ENCODE measurements around the gene THRA. TPM values are rescaled to one million over a fixed set of nuclear protein-coding genes. Genes with fewer than 3 reads are reported as not detected.

The THRA gene
- total RNA-seq, 1 experiment from 2014 or later: 14.5 TPM

- BruUV-seq (replicated peaks): no TSS peak
- ChIA-PET CTCF (interaction anchor here (1.8 to 2.0 kb wide), 2 partner anchors 54 to 78 kb away, joined by 5 to 11 read pairs; no protein-coding TSS in a partner anchor), POLR2A (ENCODE audit: low non-redundant PET) (no interaction called here)
- no peak for DNase-seq (ENCODE audit: low spot score)
- intact Hi-C loops (cut with micrococcal nuclease; ENCODE audit: unreplicated experiment): loop anchor here (5.0 kb wide), 1 partner anchor 178 kb away; no protein-coding TSS in a partner anchor
- H3K9me3 ChIP-seq (ENCODE audit: low read depth, low read length, poor library complexity, severe bottlenecking): no peaks in the 10 kb centered on the region
- H3K36me3 ChIP-seq (ENCODE audit: insufficient read depth, low read length, poor library complexity, severe bottlenecking): no peaks in the 10 kb centered on the region
- H3K4me3 ChIP-seq (ENCODE audit: low read depth, low read length, poor library complexity, severe bottlenecking): no peak overlapping the region
- H3K27me3 ChIP-seq (replicated peaks; ENCODE audit: insufficient read depth, low read depth, low read length, poor library complexity): no peaks in the 10 kb centered on the region
- TF ChIP-seq CTCF (conservative IDR thresholded peaks at IDR 0.05; ENCODE audit: low read depth, low read length): no peak
- TF ChIP-seq EZH2 (IDR thresholded peaks at IDR 0.05; ENCODE audit: borderline replicate concordance, low read depth, low read length, poor library complexity, severe bottlenecking): no peak
- peak overlapping the region; percentile 52 for H3K27ac ChIP-seq (ENCODE audit: low read depth, low read length, poor library complexity, severe bottlenecking)
- H3K4me1 ChIP-seq (ENCODE audit: insufficient read depth, low read length, poor library complexity, severe bottlenecking): peaks cover 18% of the 10 kb centered on the region
Observed at GRCh38 chr17:40113907-40114245, 51.1 kb downstream of the THRA start.

- ChIA-PET POLR2A (ENCODE audit: low non-redundant PET) (no interaction called here), CTCF (no interaction called here)
- Histone ChIP-seq H3K27me3 (replicated peaks; ENCODE audit: insufficient read depth, low read depth, low read length, poor library complexity) (no peaks in the 10 kb centered on the region), H3K27ac (ENCODE audit: low read depth, low read length, poor library complexity, severe bottlenecking) (no peak overlapping the region), H3K36me3 (ENCODE audit: insufficient read depth, low read length, poor library complexity, severe bottlenecking) (no peaks in the 10 kb centered on the region), H3K4me3 (ENCODE audit: low read depth, low read length, poor library complexity, severe bottlenecking) (no peak overlapping the region), H3K9me3 (ENCODE audit: low read depth, low read length, poor library complexity, severe bottlenecking) (no peaks in the 10 kb centered on the region), H3K4me1 (ENCODE audit: insufficient read depth, low read length, poor library complexity, severe bottlenecking) (peaks cover 18% of the 10 kb centered on the region)
- BruUV-seq (replicated peaks): no TSS peak
- TF ChIP-seq CTCF (conservative IDR thresholded peaks at IDR 0.05; ENCODE audit: low read depth, low read length) (no peak), EZH2 (IDR thresholded peaks at IDR 0.05; ENCODE audit: borderline replicate concordance, low read depth, low read length, poor library complexity, severe bottlenecking) (no peak)
- intact Hi-C loops (cut with micrococcal nuclease; ENCODE audit: unreplicated experiment): no loop called here
- no peak for DNase-seq (ENCODE audit: low spot score)
Observed at GRCh38 chr17:40115101-40115436, 52.3 kb downstream of the THRA start.

- POLR2A ChIA-PET (ENCODE audit: low non-redundant PET): interaction anchor here (0.6 kb wide), 1 partner anchor 18 kb away, joined by 3 read pairs; no protein-coding TSS in a partner anchor
- CTCF ChIA-PET: interaction anchor here (0.9 kb wide), 1 partner anchor 9 kb away, joined by 4 read pairs; no protein-coding TSS in a partner anchor
- TSS peak; percentile 61 for BruUV-seq (replicated peaks)
- Histone ChIP-seq H3K27ac (ENCODE audit: low read depth, low read length, poor library complexity, severe bottlenecking) (peak within 1 kb of the TSS; percentile 91), H3K27me3 (replicated peaks; ENCODE audit: insufficient read depth, low read depth, low read length, poor library complexity) (no peaks in the 10 kb centered on the region), H3K9me3 (ENCODE audit: low read depth, low read length, poor library complexity, severe bottlenecking) (no peaks in the 10 kb centered on the region), H3K4me1 (ENCODE audit: insufficient read depth, low read length, poor library complexity, severe bottlenecking) (no peaks in the 10 kb centered on the region), H3K36me3 (ENCODE audit: insufficient read depth, low read length, poor library complexity, severe bottlenecking) (peaks cover 7% of the 10 kb centered on the region), H3K4me3 (ENCODE audit: low read depth, low read length, poor library complexity, severe bottlenecking) (peak within 1 kb of the TSS; percentile 96)
- TF ChIP-seq CTCF (conservative IDR thresholded peaks at IDR 0.05; ENCODE audit: low read depth, low read length) (no peak), EZH2 (IDR thresholded peaks at IDR 0.05; ENCODE audit: borderline replicate concordance, low read depth, low read length, poor library complexity, severe bottlenecking) (no peak)
- DNase-seq (ENCODE audit: low spot score): peak; percentile 71
- intact Hi-C loops (cut with micrococcal nuclease; ENCODE audit: unreplicated experiment): no loop called here
Observed at GRCh38 chr17:40121181-40122135, 58.7 kb downstream of the THRA start, which contains the start of gene MSL1. Gene MSL1, plus strand, starts transcription at chr17:40121971. Its CDS starts 642 bp downstream, at chr17:40122613.
